Bronchial epithelial cell (primary cell): ENCODE measurements around the gene ATP13A4. TPM values are rescaled to one million over a fixed set of nuclear protein-coding genes. Genes with fewer than 3 reads are reported as not detected.

Source experiments
- DNase-seq: peaks from one replicate; pipeline ENCODE4 v3.0.0-alpha.2; 2010; ENCODE audit warnings: low read depth
- FAIRE-seq: peaks from 2 replicates; lab custom pipeline; 2011; peaks lifted over from hg19 to GRCh38; lab: Jason Lieb, UNC
- H3K27me3 ChIP-seq: 2 replicates; pipeline ENCODE4 v1.5.1; 2011; ENCODE audit warnings: low read length; ENCODE audit not compliant: control insufficient read depth, insufficient read depth
- H3K36me3 ChIP-seq: 2 replicates; pipeline ENCODE4 v1.5.1; 2011; ENCODE audit warnings: low read length; ENCODE audit not compliant: control insufficient read depth, insufficient read depth
- H3K4me3 ChIP-seq: 2 replicates; pipeline ENCODE4 v1.5.1; 2011; ENCODE audit warnings: mild to moderate bottlenecking, low read depth, low read length, control low read depth
- CTCF ChIP-seq: IDR thresholded peaks from 2 replicates; pipeline ENCODE4 v1.5.1; 2011; ENCODE audit warnings: mild to moderate bottlenecking, moderate library complexity, low read length, control low read depth, inconsistent platforms; ENCODE audit not compliant: insufficient read depth, severe bottlenecking
- total RNA-seq: library from RNA; depleted of rRNA; stranded (reverse); fragments of >200 nt; gene quantifications from 2 replicates; pipeline ENCODE4 v1.2.1, GENCODE V29; 2014

Gene ATP13A4
- total RNA-seq, 1 donor from 2014 or later: 4.2 TPM

- Histone ChIP-seq H3K4me3 (no peak overlapping the region), H3K36me3 (no peaks in the 10 kb centered on the region), H3K27me3 (no peaks in the 10 kb centered on the region)
- FAIRE-seq (no peak), DNase-seq (no peak)
- TF ChIP-seq CTCF: no peak
Observed at GRCh38 chr3:193446965-193447602, 107.6 kb downstream of the ATP13A4 start.

- no peak for DNase-seq
- TF ChIP-seq CTCF: no peak
- Histone ChIP-seq H3K36me3 (no peaks in the 10 kb centered on the region), H3K4me3 (no peak overlapping the region), H3K27me3 (no peaks in the 10 kb centered on the region)
- no peak for FAIRE-seq
Observed at GRCh38 chr3:193439423-193439822, 115.3 kb downstream of the ATP13A4 start.

- Histone ChIP-seq H3K4me3 (no peak overlapping the region), H3K27me3 (no peaks in the 10 kb centered on the region), H3K36me3 (no peaks in the 10 kb centered on the region)
- peak; percentile 33 for DNase-seq
- FAIRE-seq: no peak
- no peak for TF ChIP-seq CTCF
Observed at GRCh38 chr3:193418576-193419373, 135.9 kb downstream of the ATP13A4 start.

GRCh38 chr3:193416629-193417028, 138.1 kb downstream of the ATP13A4 start:
- no peaks in the 10 kb centered on the region for H3K36me3 ChIP-seq
- no peak for TF ChIP-seq CTCF
- no peak overlapping the region for H3K4me3 ChIP-seq
- DNase-seq (no peak), FAIRE-seq (no peak)
- no peaks in the 10 kb centered on the region for H3K27me3 ChIP-seq

GRCh38 chr3:193407688-193408087, 147.0 kb downstream of the ATP13A4 start:
- Histone ChIP-seq H3K4me3 (no peak overlapping the region), H3K36me3 (no peaks in the 10 kb centered on the region), H3K27me3 (no peaks in the 10 kb centered on the region)
- FAIRE-seq (no peak), DNase-seq (no peak)
- no peak for TF ChIP-seq CTCF
